Esophagus muscularis mucosa (tissue), 4 donors: Measurements from ENCODE around the gene CD38. TPM values are rescaled to one million over a fixed set of nuclear protein-coding genes. Genes with fewer than 3 reads are reported as not detected.

Experiments used
- DNase-seq: peaks from one replicate; pipeline ENCODE4 v3.0.0-alpha.2; 2017; ENCODE audit errors: extremely low spot score
- H3K27ac ChIP-seq, 4 donors: fragments of 200-600 bp; sonication (generic); replicated peaks in 1 of 4; 1 replicate in 3 of 4; 2 replicates in 1 of 4; pipeline ENCODE4 v1.5.1; 2016 to 2019; ENCODE audit warnings: mild to moderate bottlenecking in 1 of 4
- H3K27me3 ChIP-seq, 4 donors: fragments of 200-600 bp; sonication (generic); one replicate each; pipeline versions ENCODE4 v1.5.1 to v1.6.0; 2016 to 2019
- H3K36me3 ChIP-seq, 4 donors: fragments of 200-600 bp; sonication (generic); one replicate each; pipeline ENCODE4 v1.5.1; 2016 to 2019
- H3K4me1 ChIP-seq, 4 donors: fragments of 200-600 bp; sonication (generic); one replicate each; pipeline ENCODE4 v1.5.1; 2016 to 2019
- H3K4me3 ChIP-seq, 4 donors: fragments of 200-600 bp; sonication (generic); 1 replicate in 2 of 4; 2 replicates in 2 of 4; pipeline ENCODE4 v1.5.1; 2016 to 2019; ENCODE audit warnings: mild to moderate bottlenecking in 4 of 4, moderate library complexity in 1 of 4
- H3K9me3 ChIP-seq, 4 donors: fragments of 200-600 bp; sonication (generic); 1 replicate in 3 of 4; 2 replicates in 1 of 4; pipeline ENCODE4 v1.5.1; 2016 to 2019
- EP300 ChIP-seq: sonication (generic); formaldehyde crosslinking; IDR thresholded peaks from one replicate; pipeline ENCODE4 v1.6.1; 2017; ENCODE audit warnings: antibody characterized with exemption
- POLR2A ChIP-seq: fragments of 450-650 bp; IDR thresholded peaks from one replicate; pipeline ENCODE4 v1.6.1; 2017; ENCODE audit warnings: antibody characterized with exemption, moderate library complexity, mild to moderate bottlenecking, low read depth
- POLR2AphosphoS5 ChIP-seq, 2 donors: sonication (generic); formaldehyde crosslinking; IDR thresholded peaks; one replicate each; pipeline ENCODE4 v1.6.1; 2017; ENCODE audit warnings: antibody characterized with exemption in 2 of 2
- WGBS: methylation state at CpG from one replicate; pipeline ENCODE4 v1.1.5; 2018; 5-methylcytosine and 5-hydroxymethylcytosine counted together
- intact Hi-C: fragments of 100-400 bp; cut with DNase I; formaldehyde crosslinking; loops from one replicate; pipeline ENCODE4 v1.15.1; 2023
- total RNA-seq, 4 donors: library from RNA; depleted of rRNA; stranded (reverse); fragments of >200 nt; gene quantifications; one replicate each; pipeline versions ENCODE4 v1.1.0 to v1.2.1, GENCODE V29; 2016
- TF ChIP-seq, protein P1 (sequence below), 3 experiments: fragments of 200-600 bp in 2 of 3; fragments of 450-650 bp in 1 of 3; sonication (generic) in 2 of 3; IDR thresholded peaks; one replicate each; pipeline ENCODE4 v1.5.1; 2017 to 2019; ENCODE audit warnings: antibody characterized with exemption in 3 of 3, mild to moderate bottlenecking in 2 of 3, moderate library complexity in 1 of 3

CD38 gene
- total RNA-seq, 4 donors from 2014 or later, result 1.4 to 5.8 (median 2.6) TPM

DNA sequence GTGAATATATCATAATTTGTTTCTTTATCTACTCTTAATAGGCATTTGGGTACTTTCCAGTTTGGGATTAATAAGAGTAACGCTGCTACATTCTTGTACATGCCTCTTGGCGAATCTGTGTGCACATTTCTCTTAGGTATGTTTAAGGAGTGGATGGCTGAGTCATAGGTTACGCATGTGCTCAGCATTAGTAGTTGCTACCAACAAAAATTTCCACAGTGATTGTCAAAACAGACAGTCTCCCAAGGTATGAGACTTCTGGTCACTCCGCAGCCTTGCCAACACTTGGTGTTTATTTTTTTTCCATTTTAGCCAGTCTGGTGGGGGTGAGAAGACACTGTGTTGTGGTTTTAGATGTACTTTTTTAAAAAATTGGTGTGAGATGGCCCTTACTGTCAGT, 115.8 kb downstream of the CD38 start:
- Histone ChIP-seq H3K27me3 (no peaks in the 10 kb centered on the region), H3K9me3 (no peaks in the 10 kb centered on the region), H3K36me3 (no peaks in the 10 kb centered on the region), H3K4me1 (peaks cover 0 to 71% (median 32%) of the 10 kb centered on the region in 4 donors), H3K4me3 (no peak overlapping the region), H3K27ac (peak overlapping the region; percentile 67 to 82 (median 69))
- TF ChIP-seq POLR2AphosphoS5 (IDR thresholded peaks at IDR 0.05) (peak; percentile 31 to 78), EP300 (no peak)
- DNase-seq, result no peak
- intact Hi-C loops, result no loop called here
- WGBS, result 36% methylated on average over 4 of the region's 4 CpGs

DNA sequence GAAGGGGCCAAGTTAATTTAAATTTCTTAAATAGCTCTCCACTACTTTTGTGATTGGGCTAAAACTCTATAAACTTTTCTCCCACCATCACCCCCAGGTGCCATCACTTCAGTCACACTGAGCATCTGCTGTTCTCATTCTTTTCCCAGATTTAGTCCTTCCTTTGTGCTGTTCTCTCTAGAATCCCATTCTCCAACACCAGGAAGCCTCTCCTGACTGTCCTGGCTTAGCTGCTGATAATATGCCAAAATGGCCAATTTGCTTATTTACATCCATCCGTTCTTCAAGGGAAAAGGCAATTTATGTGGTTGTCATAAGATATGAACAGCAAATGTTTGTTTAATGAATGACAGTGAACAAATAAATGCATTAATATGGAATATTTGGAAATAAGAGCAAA, 116.3 kb downstream of the CD38 start:
- peaks cover 0 to 72% (median 33%) of the 10 kb centered on the region in 4 donors for H3K4me1 ChIP-seq
- peak overlapping the region; percentile 67 to 82 (median 69) for H3K27ac ChIP-seq
- no peak overlapping the region for H3K4me3 ChIP-seq
- no peaks in the 10 kb centered on the region for H3K36me3 ChIP-seq
- TF ChIP-seq EP300 (no peak), POLR2AphosphoS5 (IDR thresholded peaks at IDR 0.05) (no peak), POLR2A (no peak)
- TF ChIP-seq, protein P1, sequence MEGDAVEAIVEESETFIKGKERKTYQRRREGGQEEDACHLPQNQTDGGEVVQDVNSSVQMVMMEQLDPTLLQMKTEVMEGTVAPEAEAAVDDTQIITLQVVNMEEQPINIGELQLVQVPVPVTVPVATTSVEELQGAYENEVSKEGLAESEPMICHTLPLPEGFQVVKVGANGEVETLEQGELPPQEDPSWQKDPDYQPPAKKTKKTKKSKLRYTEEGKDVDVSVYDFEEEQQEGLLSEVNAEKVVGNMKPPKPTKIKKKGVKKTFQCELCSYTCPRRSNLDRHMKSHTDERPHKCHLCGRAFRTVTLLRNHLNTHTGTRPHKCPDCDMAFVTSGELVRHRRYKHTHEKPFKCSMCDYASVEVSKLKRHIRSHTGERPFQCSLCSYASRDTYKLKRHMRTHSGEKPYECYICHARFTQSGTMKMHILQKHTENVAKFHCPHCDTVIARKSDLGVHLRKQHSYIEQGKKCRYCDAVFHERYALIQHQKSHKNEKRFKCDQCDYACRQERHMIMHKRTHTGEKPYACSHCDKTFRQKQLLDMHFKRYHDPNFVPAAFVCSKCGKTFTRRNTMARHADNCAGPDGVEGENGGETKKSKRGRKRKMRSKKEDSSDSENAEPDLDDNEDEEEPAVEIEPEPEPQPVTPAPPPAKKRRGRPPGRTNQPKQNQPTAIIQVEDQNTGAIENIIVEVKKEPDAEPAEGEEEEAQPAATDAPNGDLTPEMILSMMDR (IDR thresholded peaks at IDR 0.05), result no peak
- DNase-seq, result no peak
- no peaks in the 10 kb centered on the region for H3K27me3 ChIP-seq
- 43% methylated on average over 1 of the region's 1 CpG for WGBS
- intact Hi-C loops, result no loop called here
- no peaks in the 10 kb centered on the region for H3K9me3 ChIP-seq

DNA sequence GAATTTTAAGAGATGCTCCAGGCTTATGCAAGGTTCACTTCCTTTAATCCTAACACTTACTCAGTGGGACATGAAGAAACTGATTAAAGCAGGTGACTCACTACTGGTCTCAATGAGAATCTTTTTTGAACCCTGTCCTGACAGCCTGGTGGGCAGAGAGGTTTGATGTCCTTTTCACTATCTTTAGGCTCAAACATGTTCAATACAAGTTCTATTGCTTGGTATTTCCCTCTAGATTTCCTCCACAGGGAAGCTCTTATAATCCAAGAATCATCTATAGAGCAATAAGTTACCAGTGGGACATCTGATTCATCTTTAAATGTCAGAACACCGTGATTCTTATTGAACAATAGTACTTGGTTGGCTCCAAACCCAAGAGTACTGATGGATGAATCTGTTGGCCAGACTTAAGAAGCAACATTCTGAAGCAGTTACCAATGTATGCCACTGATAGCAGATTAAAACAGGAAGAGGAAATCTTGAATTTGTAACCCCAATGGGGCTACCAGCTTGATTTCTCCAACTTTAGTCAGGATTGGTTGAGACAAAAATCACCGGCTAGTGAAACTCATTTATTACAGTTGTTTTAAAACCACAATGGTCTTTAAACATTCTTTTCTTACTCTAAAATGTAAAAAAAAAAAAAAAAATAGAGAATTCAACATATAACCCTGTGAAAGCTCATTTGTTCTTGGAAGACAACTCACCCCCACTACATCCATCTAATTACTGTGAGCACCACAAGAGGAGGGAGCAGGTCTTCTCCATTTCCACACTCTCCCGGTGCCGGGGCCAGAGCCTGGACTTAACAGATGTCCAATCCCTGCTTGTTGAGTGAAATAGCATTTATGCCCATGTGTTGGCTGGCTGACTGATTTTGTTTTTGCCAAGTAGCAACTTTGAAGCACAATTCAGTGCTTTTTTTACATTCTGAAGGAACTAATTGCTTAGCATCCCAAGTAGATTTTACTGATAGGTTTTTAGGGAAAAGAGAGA, 117.1 kb downstream of the CD38 start:
- H3K9me3 ChIP-seq, result no peaks in the 10 kb centered on the region
- no peak for TF ChIP-seq EP300
- 61% methylated on average over 4 of the region's 4 CpGs for WGBS
- H3K27ac ChIP-seq, result peak overlapping the region; percentile 67 to 82 (median 69)
- no peaks in the 10 kb centered on the region for H3K27me3 ChIP-seq
- H3K36me3 ChIP-seq, result no peaks in the 10 kb centered on the region
- intact Hi-C loops, result no loop called here
- H3K4me3 ChIP-seq, result no peak overlapping the region
- DNase-seq, result no peak
- H3K4me1 ChIP-seq, result peaks cover 0 to 72% (median 35%) of the 10 kb centered on the region in 4 donors

DNA sequence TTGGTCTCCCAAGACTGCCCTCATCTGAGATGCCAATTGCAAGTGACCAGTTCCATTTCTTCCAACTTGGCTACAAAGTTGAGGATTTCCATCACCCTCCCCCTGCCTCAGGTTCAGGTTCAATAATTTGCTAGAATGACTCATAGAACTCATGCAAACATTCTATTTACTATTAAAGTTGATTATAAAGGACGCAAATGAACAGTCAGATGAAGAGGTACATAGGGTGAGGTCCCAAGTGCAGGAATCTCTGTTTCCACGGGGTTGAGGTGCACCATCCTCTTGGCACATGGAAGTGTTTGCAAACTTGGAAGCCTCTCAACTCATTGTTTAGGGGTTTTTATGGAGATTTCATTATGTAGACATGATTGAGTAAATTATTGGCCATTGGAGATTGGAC, 119.4 kb downstream of the CD38 start:
- Histone ChIP-seq H3K27ac (no peak overlapping the region), H3K4me3 (no peak overlapping the region), H3K27me3 (no peaks in the 10 kb centered on the region), H3K36me3 (no peaks in the 10 kb centered on the region), H3K4me1 (peaks cover 0 to 58% (median 35%) of the 10 kb centered on the region in 4 donors), H3K9me3 (no peaks in the 10 kb centered on the region)
- TF ChIP-seq EP300, result no peak
- no peak for TF ChIP-seq POLR2AphosphoS5 (IDR thresholded peaks at IDR 0.05)
- TF ChIP-seq, protein P1 (IDR thresholded peaks at IDR 0.05), result no peak
- TF ChIP-seq POLR2A, result no peak
- DNase-seq, result no peak
- WGBS, result 91% methylated on average over 2 of the region's 2 CpGs
- intact Hi-C loops, result no loop called here

DNA sequence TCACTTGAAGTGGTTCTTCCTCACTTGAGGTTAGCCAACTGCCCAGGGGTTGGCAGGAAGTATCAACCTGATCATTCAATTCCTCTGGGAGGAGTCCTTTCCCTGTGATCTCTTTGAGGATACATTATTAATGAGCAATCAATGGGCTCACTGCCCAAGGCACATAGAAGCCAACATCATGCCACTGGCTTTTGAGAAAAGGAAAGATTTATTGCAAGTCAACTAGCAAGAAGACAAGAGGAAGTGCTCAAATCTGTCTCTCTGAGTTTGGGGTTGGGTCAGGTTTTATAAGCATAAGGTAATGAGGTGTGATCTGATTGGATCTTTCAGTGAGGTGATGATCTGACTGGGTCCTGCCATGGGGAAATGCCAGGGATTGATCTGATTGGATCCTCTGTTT, 120.8 kb downstream of the CD38 start:
- DNase-seq, result no peak
- TF ChIP-seq POLR2AphosphoS5 (IDR thresholded peaks at IDR 0.05) (no peak), EP300 (no peak), POLR2A (no peak)
- TF ChIP-seq, protein P1 (IDR thresholded peaks at IDR 0.05), result no peak
- intact Hi-C loops, result no loop called here
- Histone ChIP-seq H3K4me1 (peaks cover 0 to 46% (median 30%) of the 10 kb centered on the region in 4 donors), H3K27ac (no peak overlapping the region), H3K9me3 (no peaks in the 10 kb centered on the region), H3K27me3 (no peaks in the 10 kb centered on the region), H3K36me3 (no peaks in the 10 kb centered on the region), H3K4me3 (no peak overlapping the region)
